Thyroid gland (tissue), 4 donors: Measurements from ENCODE around the gene KLHL17. TPM values are rescaled to one million over a fixed set of nuclear protein-coding genes. Genes with fewer than 3 reads are reported as not detected.

ENCODE experiments used
- DNase-seq, 2 donors: peaks; one replicate each; pipeline ENCODE4 v3.0.0-alpha.2; 2019
- H3K27ac ChIP-seq, 3 donors: fragments of 200-600 bp; sonication (generic); 1 replicate in 2 of 3; 2 replicates in 1 of 3; pipeline ENCODE4 v1.5.1; 2016 to 2019; ENCODE audit warnings: mild to moderate bottlenecking in 1 of 3, moderate library complexity in 1 of 3
- H3K27me3 ChIP-seq: fragments of 200-600 bp; sonication (generic); one replicate; pipeline ENCODE4 v1.5.1; 2019
- H3K36me3 ChIP-seq, 2 donors: fragments of 200-600 bp; sonication (generic); one replicate each; pipeline ENCODE4 v1.5.1; 2016 to 2019
- H3K4me1 ChIP-seq, 2 donors: fragments of 200-600 bp; sonication (generic); one replicate each; pipeline ENCODE4 v1.5.1; 2017 to 2019
- H3K4me3 ChIP-seq, 3 donors: fragments of 200-600 bp; sonication (generic); replicated peaks in 1 of 3; 1 replicate in 2 of 3; 2 replicates in 1 of 3; pipeline ENCODE4 v1.5.1; 2016; ENCODE audit warnings: mild to moderate bottlenecking in 1 of 3
- H3K9me3 ChIP-seq: fragments of 200-600 bp; sonication (generic); one replicate; pipeline ENCODE4 v1.5.1; 2017
- POLR2A ChIP-seq, 2 donors: fragments of 450-650 bp; IDR thresholded peaks; one replicate each; pipeline ENCODE4 v1.6.1; 2017; ENCODE audit warnings: antibody characterized with exemption in 2 of 2, mild to moderate bottlenecking in 2 of 2, moderate library complexity in 1 of 2
- WGBS, 2 donors: methylation state at CpG; one replicate each; pipeline ENCODE4 v1.1.5; 2017; 5-methylcytosine and 5-hydroxymethylcytosine counted together
- intact Hi-C: fragments of 100-400 bp; cut with DNase I; formaldehyde crosslinking; loops from one replicate; pipeline ENCODE4 v1.15.1; 2023
- total RNA-seq, 4 donors: library from RNA; depleted of rRNA; stranded (reverse); fragments of >200 nt; gene quantifications; one replicate each; pipeline ENCODE4 v1.2.3, GENCODE V29; 2016
- TF ChIP-seq, protein P1 (sequence below), 6 experiments: fragments of 200-600 bp in 3 of 6; fragments of 450-650 bp in 3 of 6; sonication (generic) in 3 of 6; IDR thresholded peaks; one replicate each; pipeline ENCODE4 v1.5.1; 2016 to 2019; ENCODE audit warnings: antibody characterized with exemption in 6 of 6, mild to moderate bottlenecking in 2 of 6, inconsistent platforms in 1 of 6, moderate library complexity in 1 of 6

Gene KLHL17
- total RNA-seq, 4 donors from 2014 or later = 3.4 to 10.9 (median 10.3) TPM

DNA sequence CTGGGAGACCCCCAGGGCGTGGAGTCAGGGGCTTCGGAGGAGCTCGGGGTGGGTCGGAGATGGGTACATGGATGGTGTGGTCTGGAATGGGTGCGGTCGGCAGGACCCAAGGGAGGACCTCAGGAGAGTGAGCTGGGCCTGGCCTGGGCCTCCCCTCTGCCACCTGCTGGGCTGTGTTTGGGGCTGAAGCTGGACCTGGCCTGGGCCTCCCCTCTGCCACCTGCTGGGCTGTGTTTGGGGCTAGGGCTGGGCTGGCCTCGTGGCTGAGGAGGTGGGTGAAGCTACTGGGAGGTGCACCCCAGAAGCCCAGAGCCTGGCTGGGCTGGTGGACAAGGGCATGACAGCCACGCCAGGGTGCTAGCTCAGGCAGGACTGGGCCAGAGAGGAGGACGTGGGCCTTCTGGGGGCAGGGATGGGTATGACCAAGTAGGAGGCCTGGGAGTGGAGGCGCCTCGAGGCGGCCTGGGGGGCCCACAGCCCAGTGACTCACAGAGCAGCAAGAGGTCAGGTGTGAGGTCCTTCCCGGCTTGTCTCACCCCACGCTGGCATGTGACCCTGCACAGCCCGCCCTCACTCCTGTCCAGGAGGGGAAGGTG lies 22.2 kb upstream of the KLHL17 start:
- Histone ChIP-seq H3K9me3 (no peaks in the 10 kb centered on the region), H3K4me3 (no peak overlapping the region), H3K36me3 (no peaks in the 10 kb centered on the region), H3K4me1 (peaks cover 22 to 63% of the 10 kb centered on the region in 2 donors), H3K27ac (no peak overlapping the region), H3K27me3 (peaks cover 12% of the 10 kb centered on the region)
- no peak for TF ChIP-seq POLR2A (IDR thresholded peaks at IDR 0.05)
- TF ChIP-seq, protein P1, sequence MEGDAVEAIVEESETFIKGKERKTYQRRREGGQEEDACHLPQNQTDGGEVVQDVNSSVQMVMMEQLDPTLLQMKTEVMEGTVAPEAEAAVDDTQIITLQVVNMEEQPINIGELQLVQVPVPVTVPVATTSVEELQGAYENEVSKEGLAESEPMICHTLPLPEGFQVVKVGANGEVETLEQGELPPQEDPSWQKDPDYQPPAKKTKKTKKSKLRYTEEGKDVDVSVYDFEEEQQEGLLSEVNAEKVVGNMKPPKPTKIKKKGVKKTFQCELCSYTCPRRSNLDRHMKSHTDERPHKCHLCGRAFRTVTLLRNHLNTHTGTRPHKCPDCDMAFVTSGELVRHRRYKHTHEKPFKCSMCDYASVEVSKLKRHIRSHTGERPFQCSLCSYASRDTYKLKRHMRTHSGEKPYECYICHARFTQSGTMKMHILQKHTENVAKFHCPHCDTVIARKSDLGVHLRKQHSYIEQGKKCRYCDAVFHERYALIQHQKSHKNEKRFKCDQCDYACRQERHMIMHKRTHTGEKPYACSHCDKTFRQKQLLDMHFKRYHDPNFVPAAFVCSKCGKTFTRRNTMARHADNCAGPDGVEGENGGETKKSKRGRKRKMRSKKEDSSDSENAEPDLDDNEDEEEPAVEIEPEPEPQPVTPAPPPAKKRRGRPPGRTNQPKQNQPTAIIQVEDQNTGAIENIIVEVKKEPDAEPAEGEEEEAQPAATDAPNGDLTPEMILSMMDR (IDR thresholded peaks at IDR 0.05) = peak in 3 of 6 experiments; percentile 20 to 51 (median 31)
- peak in 1 of 2 donors; percentile 41 for DNase-seq
- 70 to 71% methylated on average over 13 to 15 of the region's 15 CpGs for WGBS, 2 donors
- intact Hi-C loops = no loop called here

DNA sequence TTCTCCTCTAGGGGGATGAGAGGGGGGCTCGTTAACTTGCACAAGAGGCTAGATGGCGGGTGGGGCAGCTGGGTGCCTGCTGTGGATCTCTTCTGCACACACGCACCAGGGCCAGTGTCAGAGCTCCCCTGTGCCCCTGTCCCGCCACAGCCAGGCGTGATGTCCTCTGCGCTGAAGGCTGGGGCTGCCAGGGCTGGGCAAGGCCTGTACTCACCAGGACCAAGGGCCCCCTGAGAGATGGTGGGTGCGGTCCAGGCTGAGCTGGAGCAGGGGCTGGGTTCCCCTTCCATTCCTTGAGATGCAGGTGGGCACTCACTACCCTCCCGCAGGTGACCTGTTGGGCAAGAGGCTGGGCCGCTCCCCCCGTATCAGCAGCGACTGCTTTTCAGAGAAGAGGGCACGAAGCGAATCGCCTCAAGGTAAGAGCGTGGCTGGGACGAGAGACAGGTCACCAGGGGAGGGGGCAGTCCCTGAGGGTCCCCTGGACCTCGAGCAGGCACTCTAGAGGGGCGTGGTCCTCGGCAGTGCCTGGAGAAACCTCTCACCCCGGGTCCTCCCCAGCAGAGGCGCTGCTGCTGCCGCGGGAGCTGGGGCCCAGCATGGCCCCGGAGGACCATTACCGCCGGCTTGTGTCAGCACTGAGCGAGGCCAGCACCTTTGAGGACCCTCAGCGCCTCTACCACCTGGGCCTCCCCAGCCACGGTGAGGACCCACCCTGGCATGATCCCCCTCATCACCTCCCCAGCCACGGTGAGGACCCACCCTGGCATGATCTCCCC lies 21.5 kb upstream of the KLHL17 start:
- TF ChIP-seq, protein P1 (IDR thresholded peaks at IDR 0.05) = no peak
- TF ChIP-seq POLR2A (IDR thresholded peaks at IDR 0.05) = no peak
- peaks cover 18 to 64% of the 10 kb centered on the region in 2 donors for H3K4me1 ChIP-seq
- no peaks in the 10 kb centered on the region for H3K36me3 ChIP-seq
- intact Hi-C loops = no loop called here
- peaks cover 12% of the 10 kb centered on the region for H3K27me3 ChIP-seq
- no peak overlapping the region for H3K4me3 ChIP-seq
- no peak for DNase-seq
- H3K27ac ChIP-seq = peak overlapping the region in 1 of 3 donors; percentile 87
- no peaks in the 10 kb centered on the region for H3K9me3 ChIP-seq
- WGBS, 2 donors = 65 to 76% methylated on average over 16 of the region's 30 CpGs

DNA sequence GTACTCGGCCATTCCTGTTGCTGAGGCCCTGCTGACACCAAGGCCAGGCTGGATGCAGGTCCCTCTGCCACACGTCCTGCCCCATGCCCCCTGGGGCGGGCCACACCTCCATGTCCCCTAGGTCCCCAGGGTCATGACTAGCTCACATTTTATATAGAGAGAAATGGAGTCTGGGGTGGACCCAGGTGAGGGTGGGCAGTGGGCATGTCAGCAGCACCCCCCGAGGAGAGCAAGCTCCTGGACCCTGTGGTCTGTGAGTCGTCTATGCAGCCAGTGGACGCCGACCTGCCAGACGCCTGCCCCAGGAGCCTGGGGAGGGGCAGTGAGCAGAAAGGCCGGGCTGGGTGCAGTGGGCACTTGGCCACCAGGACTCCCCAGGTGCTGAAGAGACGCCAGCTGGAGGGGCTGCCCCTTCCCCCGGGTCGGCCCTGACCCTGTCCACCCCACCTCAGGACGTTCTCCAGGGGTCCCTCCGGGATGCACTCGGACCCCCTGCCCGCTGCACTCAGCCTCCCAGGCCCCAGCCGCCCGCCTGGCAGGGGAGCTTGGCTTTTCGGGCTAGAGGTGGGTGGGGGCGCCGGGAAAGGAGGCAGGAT lies 20.8 kb upstream of the KLHL17 start:
- peak overlapping the region in 1 of 3 donors; percentile 87 for H3K27ac ChIP-seq
- WGBS, 2 donors = 29 to 43% methylated on average over 6 to 12 of the region's 21 CpGs
- no peak for TF ChIP-seq POLR2A (IDR thresholded peaks at IDR 0.05)
- TF ChIP-seq, protein P1 (IDR thresholded peaks at IDR 0.05) = no peak
- H3K4me1 ChIP-seq = peaks cover 18 to 64% of the 10 kb centered on the region in 2 donors
- H3K4me3 ChIP-seq = no peak overlapping the region
- intact Hi-C loops = no loop called here
- H3K27me3 ChIP-seq = peaks cover 12% of the 10 kb centered on the region
- H3K36me3 ChIP-seq = no peaks in the 10 kb centered on the region
- no peaks in the 10 kb centered on the region for H3K9me3 ChIP-seq
- no peak for DNase-seq

DNA sequence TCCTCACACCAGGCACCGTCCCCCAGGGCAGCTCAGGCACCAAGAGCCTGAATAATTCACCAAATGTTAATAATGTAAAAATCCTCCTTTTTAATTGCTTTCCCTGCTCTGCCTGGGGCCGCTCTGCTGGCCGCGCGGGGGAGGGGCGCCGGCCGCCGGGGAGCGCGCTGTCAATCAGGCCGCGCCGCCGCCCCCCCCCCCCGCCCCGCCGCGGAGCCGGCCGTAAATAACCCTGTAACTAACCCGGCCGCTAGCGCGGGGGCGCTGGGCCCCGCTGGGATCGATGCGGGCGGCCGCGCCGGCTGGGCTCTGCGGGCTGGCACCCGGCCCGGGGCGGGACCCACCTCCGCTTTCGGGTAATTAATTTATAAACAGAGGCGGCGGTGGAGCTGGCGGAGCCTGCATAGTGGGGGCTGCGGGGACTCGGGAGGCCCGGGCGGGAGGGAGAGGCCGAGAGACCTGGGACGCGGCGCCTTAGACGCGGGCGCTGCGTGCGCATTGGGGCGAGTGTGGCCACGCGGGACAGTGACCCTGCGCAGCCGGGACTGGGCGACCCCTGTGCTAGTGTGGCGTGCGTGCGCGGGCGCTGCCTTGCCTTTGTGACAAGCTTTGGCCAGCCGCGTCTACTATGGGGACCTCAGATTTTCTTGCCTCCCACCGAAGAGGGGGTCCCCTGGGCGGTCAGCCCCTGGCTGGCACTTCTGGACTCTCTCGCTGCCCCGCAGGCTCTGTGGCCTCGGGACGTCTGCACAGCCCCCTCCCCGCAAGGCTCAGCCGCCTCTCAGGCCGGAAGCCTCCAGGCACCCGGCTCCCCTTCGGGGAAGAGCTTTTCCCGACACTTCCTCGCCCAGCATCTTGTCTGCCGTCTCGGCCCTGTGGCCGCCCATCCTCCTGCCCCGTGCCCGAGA lies 20.0 kb upstream of the KLHL17 start:
- Histone ChIP-seq H3K27me3 (peaks cover 12% of the 10 kb centered on the region), H3K36me3 (no peaks in the 10 kb centered on the region), H3K4me1 (peaks cover 17 to 57% of the 10 kb centered on the region in 2 donors), H3K9me3 (no peaks in the 10 kb centered on the region), H3K4me3 (peak overlapping the region in 1 of 3 donors; percentile 29), H3K27ac (peak overlapping the region in 1 of 3 donors; percentile 87)
- intact Hi-C loops = no loop called here
- WGBS, 2 donors = 1 to 2% methylated on average over 12 to 43 of the region's 86 CpGs
- TF ChIP-seq POLR2A (IDR thresholded peaks at IDR 0.05) = no peak
- TF ChIP-seq, protein P1 (IDR thresholded peaks at IDR 0.05) = peak in 1 of 6 experiments; percentile 5
- peak; percentile 34 to 44 for DNase-seq
